ENCODE measurements around the gene UBXN1. TPM values are rescaled to one million over a fixed set of nuclear protein-coding genes. Genes with fewer than 3 reads are reported as not detected.

UBXN1 gene
- total and polyA plus RNA-seq, 10 of the 15 experiments (the other 5 are each of a cell fraction or from before 2014, with no cell fraction given) = 7.0 to 173 (median 106) TPM

DNA sequence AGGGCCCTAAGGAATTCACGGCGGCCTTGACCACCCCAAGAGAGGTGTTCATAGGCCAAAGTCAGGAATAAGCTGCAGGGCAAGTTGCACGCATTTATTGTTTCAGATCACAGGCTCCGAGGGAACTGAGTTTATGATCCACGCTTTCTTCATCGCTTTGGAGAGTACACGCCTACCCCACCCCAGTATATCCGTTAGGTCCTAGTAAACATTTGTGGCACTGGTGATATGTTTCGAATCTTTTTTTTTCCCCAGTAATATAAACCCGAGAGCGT, 33.3 kb downstream of the UBXN1 start:
- peaks cover 37% of the 10 kb centered on the region for H3K79me2 ChIP-seq (ENCODE audit: control insufficient read depth, insufficient read depth, low read length)

More for the DNA sequence above, 33.3 kb downstream of the UBXN1 start:
- peak; percentile 3 for ATAC-seq
- Histone ChIP-seq H3K9me3 (replicated peaks; ENCODE audit: control insufficient read depth, insufficient read depth, low read length) (no peaks in the 10 kb centered on the region), H3K4me1 (ENCODE audit: control insufficient read depth, insufficient read depth, low read length) (peaks cover 4% of the 10 kb centered on the region; the same call in 1 of the 2 replicates), H3K27ac (ENCODE audit: control insufficient read depth, insufficient read depth) (peak overlapping the region; percentile 93), H3K9ac (ENCODE audit: control insufficient read depth, insufficient read depth, low read length) (peak overlapping the region; percentile 98), H2AFZ (ENCODE audit: control insufficient read depth, low read depth, low read length) (no peak overlapping the region; the same call in 1 of the 2 replicates), H3K4me2 (ENCODE audit: control insufficient read depth, insufficient read depth) (peak overlapping the region; percentile 93), H3K36me3 (ENCODE audit: control insufficient read depth in 2 of 2, insufficient read depth in 2 of 2, low read length in 1 of 2) (peaks cover 10 to 13% of the 10 kb centered on the region in 2 experiments; a peak in 3 of 4 replicates), H3K27me3 (replicated peaks in 1 of 2; ENCODE audit: control insufficient read depth in 2 of 2, insufficient read depth in 2 of 2, low read length in 1 of 2) (no peaks in the 10 kb centered on the region), H3K4me3 (peak overlapping the region; percentile 98), H4K20me1 (ENCODE audit: control insufficient read depth, insufficient read depth) (no peaks in the 10 kb centered on the region; the same call in 1 of the 2 replicates)
- no peak for FAIRE-seq
- in situ Hi-C loops (cut with MboI) = no loop called here
- ChIA-PET POLR2A (interaction anchor here (1.3 to 14.6 kb wide), 6 partner anchors 11 to 82 kb away, joined by 6 to 295 read pairs (median 10); partner anchors contain the start of genes B3GAT3, C11orf98, CSKMT and HNRNPUL2), SMC1A (ENCODE audit: uncharacterized antibody, unreplicated experiment) (interaction anchor here (1.2 to 3.1 kb wide), 4 partner anchors 10 to 82 kb away, joined by 3 to 9 read pairs (median 4); partner anchors contain the start of genes C11orf98, CSKMT, HNRNPUL2 and TTC9C), RAD21 (ENCODE audit: unreplicated experiment) (interaction anchor here (0.6 to 1.6 kb wide), 5 partner anchors 19 to 222 kb away, joined by 3 to 9 read pairs (median 3); partner anchors contain the start of genes B3GAT3, C11orf98, CSKMT and LBHD1), CTCF (interaction anchor here (0.8 to 1.6 kb wide), 5 partner anchors 19 to 54 kb away, joined by 3 to 7 read pairs (median 5); partner anchors contain the start of genes C11orf98, CSKMT and TUT1)
- BruUV-seq (replicated peaks) = no TSS peak
- 9% methylated on average over 11 of the region's 11 CpGs for WGBS (ENCODE audit: insufficient coverage, insufficient replicate concordance, low lambda C conversion rate, missing lambda C conversion rate)
- TF ChIP-seq NFXL1 (IDR thresholded peaks at IDR 0.05; ENCODE audit: borderline replicate concordance) (no peak), GABPA (IDR thresholded peaks at IDR 0.05; ENCODE audit: low read depth) (no peak), RAD51 (IDR thresholded peaks at IDR 0.05) (no peak), MEF2B (IDR thresholded peaks at IDR 0.05; ENCODE audit: partially characterized antibody, poor library complexity, severe bottlenecking) (no peak), YY1 (IDR thresholded peaks at IDR 0.05; ENCODE audit: low read depth, low read length) (no peak), HDAC2 (IDR thresholded peaks at IDR 0.05) (no peak), ASH2L (IDR thresholded peaks at IDR 0.05; ENCODE audit: borderline replicate concordance, low read depth) (no peak), POU2F2 (IDR thresholded peaks at IDR 0.05; ENCODE audit: borderline replicate concordance, low read depth, low read length) (no peak), ZNF217 (IDR thresholded peaks at IDR 0.05) (no peak), EED (IDR thresholded peaks at IDR 0.05; ENCODE audit: low read depth) (no peak), EGR1 (IDR thresholded peaks at IDR 0.05; ENCODE audit: borderline replicate concordance in 1 of 2, low read depth in 2 of 2, low read length in 2 of 2) (no peak), ZSCAN29 (IDR thresholded peaks at IDR 0.05) (no peak), IRF4 (IDR thresholded peaks at IDR 0.05; ENCODE audit: low read depth, low read length) (no peak)
- TF ChIP-seq, protein P1, sequence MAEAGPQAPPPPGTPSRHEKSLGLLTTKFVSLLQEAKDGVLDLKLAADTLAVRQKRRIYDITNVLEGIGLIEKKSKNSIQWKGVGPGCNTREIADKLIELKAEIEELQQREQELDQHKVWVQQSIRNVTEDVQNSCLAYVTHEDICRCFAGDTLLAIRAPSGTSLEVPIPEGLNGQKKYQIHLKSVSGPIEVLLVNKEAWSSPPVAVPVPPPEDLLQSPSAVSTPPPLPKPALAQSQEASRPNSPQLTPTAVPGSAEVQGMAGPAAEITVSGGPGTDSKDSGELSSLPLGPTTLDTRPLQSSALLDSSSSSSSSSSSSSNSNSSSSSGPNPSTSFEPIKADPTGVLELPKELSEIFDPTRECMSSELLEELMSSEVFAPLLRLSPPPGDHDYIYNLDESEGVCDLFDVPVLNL (IDR thresholded peaks at IDR 0.05; ENCODE audit: low read depth, low read length) = no peak
- TF ChIP-seq, protein P2, sequence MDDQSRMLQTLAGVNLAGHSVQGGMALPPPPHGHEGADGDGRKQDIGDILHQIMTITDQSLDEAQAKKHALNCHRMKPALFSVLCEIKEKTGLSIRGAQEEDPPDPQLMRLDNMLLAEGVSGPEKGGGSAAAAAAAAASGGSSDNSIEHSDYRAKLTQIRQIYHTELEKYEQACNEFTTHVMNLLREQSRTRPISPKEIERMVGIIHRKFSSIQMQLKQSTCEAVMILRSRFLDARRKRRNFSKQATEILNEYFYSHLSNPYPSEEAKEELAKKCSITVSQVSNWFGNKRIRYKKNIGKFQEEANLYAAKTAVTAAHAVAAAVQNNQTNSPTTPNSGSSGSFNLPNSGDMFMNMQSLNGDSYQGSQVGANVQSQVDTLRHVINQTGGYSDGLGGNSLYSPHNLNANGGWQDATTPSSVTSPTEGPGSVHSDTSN (IDR thresholded peaks at IDR 0.05; ENCODE audit: insufficient replicate concordance, low read depth, low read length) = no peak
- TF ChIP-seq, protein P3, sequence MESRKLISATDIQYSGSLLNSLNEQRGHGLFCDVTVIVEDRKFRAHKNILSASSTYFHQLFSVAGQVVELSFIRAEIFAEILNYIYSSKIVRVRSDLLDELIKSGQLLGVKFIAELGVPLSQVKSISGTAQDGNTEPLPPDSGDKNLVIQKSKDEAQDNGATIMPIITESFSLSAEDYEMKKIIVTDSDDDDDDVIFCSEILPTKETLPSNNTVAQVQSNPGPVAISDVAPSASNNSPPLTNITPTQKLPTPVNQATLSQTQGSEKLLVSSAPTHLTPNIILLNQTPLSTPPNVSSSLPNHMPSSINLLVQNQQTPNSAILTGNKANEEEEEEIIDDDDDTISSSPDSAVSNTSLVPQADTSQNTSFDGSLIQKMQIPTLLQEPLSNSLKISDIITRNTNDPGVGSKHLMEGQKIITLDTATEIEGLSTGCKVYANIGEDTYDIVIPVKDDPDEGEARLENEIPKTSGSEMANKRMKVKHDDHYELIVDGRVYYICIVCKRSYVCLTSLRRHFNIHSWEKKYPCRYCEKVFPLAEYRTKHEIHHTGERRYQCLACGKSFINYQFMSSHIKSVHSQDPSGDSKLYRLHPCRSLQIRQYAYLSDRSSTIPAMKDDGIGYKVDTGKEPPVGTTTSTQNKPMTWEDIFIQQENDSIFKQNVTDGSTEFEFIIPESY (IDR thresholded peaks at IDR 0.05) = no peak
- TF ChIP-seq, protein P4, sequence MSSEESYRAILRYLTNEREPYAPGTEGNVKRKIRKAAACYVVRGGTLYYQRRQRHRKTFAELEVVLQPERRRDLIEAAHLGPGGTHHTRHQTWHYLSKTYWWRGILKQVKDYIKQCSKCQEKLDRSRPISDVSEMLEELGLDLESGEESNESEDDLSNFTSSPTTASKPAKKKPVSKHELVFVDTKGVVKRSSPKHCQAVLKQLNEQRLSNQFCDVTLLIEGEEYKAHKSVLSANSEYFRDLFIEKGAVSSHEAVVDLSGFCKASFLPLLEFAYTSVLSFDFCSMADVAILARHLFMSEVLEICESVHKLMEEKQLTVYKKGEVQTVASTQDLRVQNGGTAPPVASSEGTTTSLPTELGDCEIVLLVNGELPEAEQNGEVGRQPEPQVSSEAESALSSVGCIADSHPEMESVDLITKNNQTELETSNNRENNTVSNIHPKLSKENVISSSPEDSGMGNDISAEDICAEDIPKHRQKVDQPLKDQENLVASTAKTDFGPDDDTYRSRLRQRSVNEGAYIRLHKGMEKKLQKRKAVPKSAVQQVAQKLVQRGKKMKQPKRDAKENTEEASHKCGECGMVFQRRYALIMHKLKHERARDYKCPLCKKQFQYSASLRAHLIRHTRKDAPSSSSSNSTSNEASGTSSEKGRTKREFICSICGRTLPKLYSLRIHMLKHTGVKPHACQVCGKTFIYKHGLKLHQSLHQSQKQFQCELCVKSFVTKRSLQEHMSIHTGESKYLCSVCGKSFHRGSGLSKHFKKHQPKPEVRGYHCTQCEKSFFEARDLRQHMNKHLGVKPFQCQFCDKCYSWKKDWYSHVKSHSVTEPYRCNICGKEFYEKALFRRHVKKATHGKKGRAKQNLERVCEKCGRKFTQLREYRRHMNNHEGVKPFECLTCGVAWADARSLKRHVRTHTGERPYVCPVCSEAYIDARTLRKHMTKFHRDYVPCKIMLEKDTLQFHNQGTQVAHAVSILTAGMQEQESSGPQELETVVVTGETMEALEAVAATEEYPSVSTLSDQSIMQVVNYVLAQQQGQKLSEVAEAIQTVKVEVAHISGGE (CRISPR knock-in tag; IDR thresholded peaks at IDR 0.05) = no peak
- intact Hi-C loops (cut with micrococcal nuclease; ENCODE audit: unreplicated experiment) = no loop called here
- no peak for DNase-seq (ENCODE audit: low read depth, low spot score)
